ENCODE results near the gene ATF3.

DNA sequence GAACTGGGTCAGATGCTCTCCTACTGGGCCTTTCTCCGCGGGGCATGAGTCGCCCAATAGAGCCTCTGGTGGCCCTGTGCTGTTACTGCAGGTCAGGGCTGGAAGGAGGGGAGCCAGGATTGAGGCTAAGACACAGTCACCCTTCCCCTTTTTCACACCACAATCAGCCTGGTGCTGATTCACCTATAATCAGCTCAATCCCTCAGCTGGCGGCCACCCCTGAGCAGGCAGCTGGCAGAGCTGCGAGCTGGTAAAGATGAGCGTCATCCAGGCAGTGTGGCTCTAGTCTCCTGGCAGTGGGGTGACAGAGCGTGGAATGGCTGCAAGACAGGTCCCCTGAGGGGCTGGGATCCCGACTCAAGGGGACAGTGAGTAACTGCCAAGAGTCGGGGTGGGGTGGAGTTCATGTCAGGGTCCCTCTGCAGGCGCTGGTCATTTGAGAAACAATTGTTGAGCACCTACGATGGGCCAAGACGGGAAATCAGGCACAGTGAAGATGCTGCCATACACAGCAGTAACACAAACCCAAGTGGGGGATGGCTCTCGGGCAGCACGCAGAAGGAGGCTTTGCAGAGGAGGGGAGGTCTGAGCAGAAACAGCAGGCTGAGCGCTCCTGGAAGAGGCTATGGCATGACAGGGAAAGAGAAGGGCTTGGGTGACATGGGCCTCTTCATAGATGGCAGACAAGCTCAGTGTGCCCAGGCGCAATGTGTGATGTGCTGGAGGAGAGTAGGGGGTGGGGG, 21.8 kb downstream of the ATF3 start:
- TF ChIP-seq, protein P1, sequence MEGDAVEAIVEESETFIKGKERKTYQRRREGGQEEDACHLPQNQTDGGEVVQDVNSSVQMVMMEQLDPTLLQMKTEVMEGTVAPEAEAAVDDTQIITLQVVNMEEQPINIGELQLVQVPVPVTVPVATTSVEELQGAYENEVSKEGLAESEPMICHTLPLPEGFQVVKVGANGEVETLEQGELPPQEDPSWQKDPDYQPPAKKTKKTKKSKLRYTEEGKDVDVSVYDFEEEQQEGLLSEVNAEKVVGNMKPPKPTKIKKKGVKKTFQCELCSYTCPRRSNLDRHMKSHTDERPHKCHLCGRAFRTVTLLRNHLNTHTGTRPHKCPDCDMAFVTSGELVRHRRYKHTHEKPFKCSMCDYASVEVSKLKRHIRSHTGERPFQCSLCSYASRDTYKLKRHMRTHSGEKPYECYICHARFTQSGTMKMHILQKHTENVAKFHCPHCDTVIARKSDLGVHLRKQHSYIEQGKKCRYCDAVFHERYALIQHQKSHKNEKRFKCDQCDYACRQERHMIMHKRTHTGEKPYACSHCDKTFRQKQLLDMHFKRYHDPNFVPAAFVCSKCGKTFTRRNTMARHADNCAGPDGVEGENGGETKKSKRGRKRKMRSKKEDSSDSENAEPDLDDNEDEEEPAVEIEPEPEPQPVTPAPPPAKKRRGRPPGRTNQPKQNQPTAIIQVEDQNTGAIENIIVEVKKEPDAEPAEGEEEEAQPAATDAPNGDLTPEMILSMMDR (IDR thresholded peaks at IDR 0.05; ENCODE audit: low read length) = peak; percentile 76
- TF ChIP-seq EZH2 (IDR thresholded peaks at IDR 0.05; ENCODE audit: borderline replicate concordance, low read length) = no peak

Measured in OCI-LY1 (cell line).